MM.1S (cell line): ENCODE data around the gene SHOC2.

Experiments
- CTCF ChIP-seq: fragments of 300-600 bp; sonication (generic); IDR thresholded peaks from 2 replicates; pipeline ENCODE4 v1.5.1; 2016; ENCODE audit warnings: antibody characterized with exemption, low read length, mixed read lengths
- EZH2 ChIP-seq: fragments of 300-600 bp; sonication (generic); optimal IDR thresholded peaks from 2 replicates; pipeline ENCODE3; 2017; ENCODE audit warnings: low read depth, mild to moderate bottlenecking, antibody characterized with exemption, low read length, mixed read lengths
- EZH2phosphoT487 ChIP-seq: fragments of 300-600 bp; sonication (generic); IDR thresholded peaks from 2 replicates; pipeline ENCODE4 v1.6.1; 2018; ENCODE audit warnings: antibody characterized with exemption, low read length

GRCh38 chr10:110912374-110912773 lies 7.0 kb upstream of the SHOC2 start:
- TF ChIP-seq CTCF: no peak
- no peak for TF ChIP-seq EZH2phosphoT487
- no peak for TF ChIP-seq EZH2
